Measurements from ENCODE around the gene DMAC2. TPM values are rescaled to one million over a fixed set of nuclear protein-coding genes. Genes with fewer than 3 reads are reported as not detected.

Gene DMAC2
- total RNA-seq, 4 donors from 2014 or later = 34.8 to 49.8 (median 35.7) TPM

- peak; percentile 99 to 100 for DNase-seq (ENCODE audit: low spot score in 2 of 2)
- no peak for TF ChIP-seq POLR2A (IDR thresholded peaks at IDR 0.05)
- TF ChIP-seq CTCF (IDR thresholded peaks at IDR 0.05) = no peak
- WGBS, 2 donors = 0% methylated on average over 30 to 50 of the region's 50 CpGs
- H3K4me3 ChIP-seq (ENCODE audit: low read depth, poor library complexity, severe bottlenecking) = peak within 1 kb of the TSS; percentile 98
- intact Hi-C loops (cut with DNase I; ENCODE audit: low total_unique reads) = no loop called here
These were observed 42.3 kb downstream of the DMAC2 start, which contains the start of the genes BCKDHA and EXOSC5 for GRCh38 chr19:41397086-41398049. Gene BCKDHA (plus strand): TSS chr19:41397818. CDS start chr19:41397828, 10 bp downstream. Gene EXOSC5 (minus strand): TSS chr19:41397359. CDS start chr19:41397328, 31 bp downstream.

GRCh38 chr19:41395355-41395754 lies 44.4 kb downstream of the DMAC2 start:
- WGBS, 2 donors = 55 to 70% methylated on average over 6 of the region's 6 CpGs
- intact Hi-C loops (cut with DNase I; ENCODE audit: low total_unique reads) = no loop called here
- no peak for DNase-seq (ENCODE audit: low spot score in 2 of 2)
- no peak overlapping the region for H3K4me3 ChIP-seq (ENCODE audit: low read depth, poor library complexity, severe bottlenecking)
- TF ChIP-seq CTCF (IDR thresholded peaks at IDR 0.05) = no peak
- no peak for TF ChIP-seq POLR2A (IDR thresholded peaks at IDR 0.05)

- TF ChIP-seq POLR2A (IDR thresholded peaks at IDR 0.05) (no peak), CTCF (IDR thresholded peaks at IDR 0.05) (no peak)
- H3K4me3 ChIP-seq (ENCODE audit: low read depth, poor library complexity, severe bottlenecking) = no peak overlapping the region
- DNase-seq (ENCODE audit: low spot score in 2 of 2) = no peak
- intact Hi-C loops (cut with DNase I; ENCODE audit: low total_unique reads) = no loop called here
- 80 to 88% methylated on average over 12 of the region's 12 CpGs for WGBS, 2 donors
These were observed 46.9 kb downstream of the DMAC2 start for GRCh38 chr19:41392775-41393174.

DNA sequence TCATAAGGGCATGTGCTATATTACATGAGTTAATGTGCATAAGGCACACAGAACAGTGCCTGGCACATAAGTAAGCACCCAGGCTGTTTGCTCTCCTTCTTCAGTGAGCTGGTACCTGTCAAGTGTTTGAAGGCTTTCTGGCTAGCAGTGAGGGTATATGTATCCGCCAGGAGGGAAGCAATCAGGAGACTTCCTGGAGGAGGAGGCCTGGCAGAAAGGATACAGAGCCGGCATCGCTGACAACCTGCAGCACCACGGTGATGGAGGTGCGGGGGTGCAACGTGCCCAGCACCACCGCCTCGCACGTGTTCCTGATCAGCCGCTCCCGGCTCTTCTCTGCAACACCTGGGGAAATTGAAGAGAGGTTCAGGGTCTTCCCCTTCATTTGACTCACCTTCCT lies 48.1 kb downstream of the DMAC2 start:
- TF ChIP-seq POLR2A (IDR thresholded peaks at IDR 0.05) (no peak), CTCF (IDR thresholded peaks at IDR 0.05) (no peak)
- WGBS, 2 donors = 83% methylated on average over 11 of the region's 11 CpGs
- no peak for DNase-seq (ENCODE audit: low spot score in 2 of 2)
- intact Hi-C loops (cut with DNase I; ENCODE audit: low total_unique reads) = no loop called here
- no peak overlapping the region for H3K4me3 ChIP-seq (ENCODE audit: low read depth, poor library complexity, severe bottlenecking)

DNA sequence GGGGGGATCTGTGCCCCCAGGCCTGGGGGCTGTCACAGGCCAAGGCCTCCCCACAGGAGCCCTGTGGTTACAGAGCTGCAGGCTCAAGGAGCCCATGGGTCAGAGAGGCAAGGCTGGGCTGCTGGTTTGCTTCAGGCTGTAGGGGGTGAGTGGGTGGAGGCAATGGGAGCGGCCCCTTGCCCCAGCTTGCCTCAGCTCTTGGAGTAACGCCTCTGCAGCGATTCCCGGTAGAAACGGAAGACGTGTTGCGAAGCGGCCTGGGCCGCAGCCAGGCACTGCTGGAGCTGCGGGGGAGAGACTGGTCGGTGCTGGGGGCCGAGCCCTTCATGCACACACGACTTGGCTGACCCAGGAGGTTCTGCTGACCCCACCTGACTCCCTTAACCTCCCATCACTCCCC lies 53.3 kb downstream of the DMAC2 start:
- no peak overlapping the region for H3K4me3 ChIP-seq (ENCODE audit: low read depth, poor library complexity, severe bottlenecking)
- TF ChIP-seq POLR2A (IDR thresholded peaks at IDR 0.05) (no peak), CTCF (IDR thresholded peaks at IDR 0.05) (no peak)
- 48 to 60% methylated on average over 13 of the region's 13 CpGs for WGBS, 2 donors
- DNase-seq (ENCODE audit: low spot score in 2 of 2) = no peak
- intact Hi-C loops (cut with DNase I; ENCODE audit: low total_unique reads) = no loop called here

All from lower leg skin (tissue), 4 donors.